Stimulated activated CD8-positive, alpha-beta memory T cell treated with anti-CD3 and anti-CD28 coated beads, Interleukin-7, amount 100 ng/mL, for 4 hours (primary cell): ENCODE data around the gene RERE.
"Not testable (repeated sequence)": the region's sequence is repeated elsewhere in the genome, so short reads cannot be mapped to it uniquely, and the experiment has no call there.

Experiments used
- DNase-seq, 2 donors: peaks; one replicate each; pipeline ENCODE4 v3.0.0-alpha.2; 2020; ENCODE audit warnings: low read depth in 2 of 2

Gene RERE

DNA sequence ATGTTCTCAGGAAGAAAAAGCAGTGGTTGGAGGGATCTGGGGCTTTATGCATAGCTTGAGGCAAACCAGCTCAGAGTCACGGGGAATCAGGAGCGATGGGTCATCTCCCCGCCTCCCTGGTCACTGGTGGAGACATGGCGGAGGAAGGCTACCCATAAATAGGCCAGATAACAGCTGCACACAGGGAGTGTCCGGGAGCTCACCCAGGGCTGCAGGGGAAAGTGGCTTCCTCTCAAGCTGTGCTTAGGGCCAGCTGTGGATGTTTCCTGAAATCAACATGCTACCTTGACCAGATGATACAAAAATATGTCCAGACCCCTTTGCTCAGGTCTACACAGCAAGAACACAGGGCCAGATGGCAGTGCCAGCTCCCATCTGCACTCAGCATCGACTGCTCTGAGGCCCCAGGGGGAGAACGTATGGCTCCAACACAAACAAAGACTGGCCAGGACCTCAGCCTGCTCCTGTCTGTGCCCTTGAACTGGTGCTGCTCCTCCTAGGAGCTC, 27.1 kb upstream of the RERE start:
- DNase-seq, result no peak

DNA sequence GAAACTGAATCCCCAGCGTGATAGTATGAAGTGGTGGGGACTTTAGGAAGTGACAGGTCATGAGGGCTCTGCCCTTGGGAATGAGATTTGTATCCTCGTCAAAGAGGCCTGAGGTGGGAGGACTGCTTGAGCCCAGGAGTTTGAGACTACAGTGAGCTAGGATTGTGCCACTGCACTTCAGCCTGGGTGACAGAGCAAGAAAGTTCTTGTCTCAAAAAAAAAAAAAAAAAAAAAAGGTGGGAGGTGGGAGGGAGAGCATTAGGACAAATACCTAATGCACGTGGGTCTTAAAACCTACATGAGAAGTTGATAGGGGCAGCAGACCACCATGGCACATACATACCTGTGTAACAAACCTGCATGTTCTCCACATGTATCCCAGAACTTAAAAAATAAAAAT, 24.0 kb upstream of the RERE start:
- no peak for DNase-seq

DNA sequence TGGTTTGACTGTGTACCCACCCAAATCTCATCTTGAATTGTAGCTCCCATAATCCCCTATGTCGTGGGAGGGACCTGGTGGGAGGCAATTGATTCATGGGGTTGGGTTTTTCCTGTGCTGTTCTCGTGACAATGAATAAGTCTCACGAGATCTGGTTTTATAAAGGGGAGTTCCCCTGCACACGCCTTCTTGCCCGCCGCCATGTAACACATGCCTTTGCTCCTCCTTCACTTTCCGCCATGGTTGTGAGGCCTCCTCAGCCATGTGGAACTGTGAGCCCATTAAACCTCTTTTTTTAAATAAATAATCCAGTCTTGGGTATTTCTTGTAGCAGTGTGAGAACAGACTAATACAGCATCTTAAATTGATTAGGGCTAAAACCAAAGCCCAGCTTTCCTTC, 22.6 kb upstream of the RERE start:
- no peak for DNase-seq

DNA sequence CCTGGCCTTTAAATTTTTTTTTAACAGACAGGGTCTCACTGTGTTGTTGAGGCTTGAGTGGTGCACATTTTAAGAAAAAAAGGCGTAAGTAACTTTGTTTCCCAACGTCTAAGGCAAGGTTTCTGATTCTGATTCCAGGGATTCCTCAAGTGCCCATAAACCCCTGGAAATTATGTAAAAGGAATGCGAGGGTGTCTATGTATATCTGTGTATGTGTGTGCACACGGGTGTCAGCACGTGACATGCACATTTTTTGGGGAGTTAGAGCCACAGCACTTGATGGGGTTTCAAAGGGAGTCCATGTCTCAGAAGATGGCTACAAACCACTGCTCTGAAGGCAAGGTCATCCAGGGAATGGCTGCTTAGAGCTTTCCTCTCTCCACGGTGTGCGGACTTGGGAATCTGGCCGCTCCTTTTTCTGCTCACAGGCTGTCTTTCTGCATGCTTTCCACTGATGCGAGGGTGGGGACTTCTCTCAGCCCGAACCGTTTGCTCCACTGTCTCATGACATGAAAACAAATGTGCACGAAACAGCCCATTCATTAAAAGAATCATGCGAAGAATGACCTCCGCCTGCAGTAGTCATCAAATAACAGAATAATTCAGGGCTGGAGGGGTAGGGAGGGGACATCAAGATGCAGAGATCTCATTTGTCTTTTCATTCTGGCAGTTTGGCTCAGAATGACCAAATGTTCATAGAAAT, 18.7 kb upstream of the RERE start:
- DNase-seq, result no peak

DNA sequence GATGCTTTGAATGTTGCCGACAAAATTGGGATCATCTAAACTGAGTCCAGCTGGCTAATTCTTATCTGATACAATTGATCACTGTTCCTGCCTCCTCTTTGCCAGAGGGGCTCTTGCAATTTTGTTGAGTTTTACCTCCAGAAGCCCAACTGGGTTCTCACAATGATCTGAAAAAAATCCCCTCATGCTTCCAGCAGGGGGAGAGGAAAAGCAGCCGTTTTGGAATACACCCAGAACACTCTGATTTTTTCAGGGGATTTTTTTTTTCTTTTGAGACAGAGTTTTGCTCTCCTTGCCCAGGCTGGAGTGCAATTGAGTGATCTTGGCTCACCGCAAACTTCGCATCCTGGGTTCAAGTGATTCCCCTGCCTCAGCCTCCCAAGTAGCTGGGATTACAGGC, 13.9 kb upstream of the RERE start:
- no peak for DNase-seq

DNA sequence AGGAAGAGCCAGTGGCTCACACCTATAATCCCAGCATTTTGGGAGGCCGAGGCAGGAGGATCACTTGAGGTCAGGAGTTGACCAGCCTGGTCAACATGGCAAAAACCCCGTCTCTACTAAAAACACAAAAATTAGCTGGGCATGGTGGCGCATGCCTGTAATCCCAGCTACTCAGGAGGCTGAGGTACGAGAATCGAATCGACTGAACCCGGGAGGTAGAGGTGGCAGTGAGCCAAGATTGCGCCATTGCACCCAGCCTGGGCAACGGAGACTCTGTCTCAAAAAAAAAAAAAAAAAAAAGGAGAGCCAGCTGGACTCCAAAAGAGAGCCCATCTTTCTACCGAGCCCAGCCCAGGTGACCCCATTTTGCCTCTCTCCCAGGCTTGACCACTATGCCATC, 13.3 kb upstream of the RERE start:
- not testable (repeated sequence) for DNase-seq

DNA sequence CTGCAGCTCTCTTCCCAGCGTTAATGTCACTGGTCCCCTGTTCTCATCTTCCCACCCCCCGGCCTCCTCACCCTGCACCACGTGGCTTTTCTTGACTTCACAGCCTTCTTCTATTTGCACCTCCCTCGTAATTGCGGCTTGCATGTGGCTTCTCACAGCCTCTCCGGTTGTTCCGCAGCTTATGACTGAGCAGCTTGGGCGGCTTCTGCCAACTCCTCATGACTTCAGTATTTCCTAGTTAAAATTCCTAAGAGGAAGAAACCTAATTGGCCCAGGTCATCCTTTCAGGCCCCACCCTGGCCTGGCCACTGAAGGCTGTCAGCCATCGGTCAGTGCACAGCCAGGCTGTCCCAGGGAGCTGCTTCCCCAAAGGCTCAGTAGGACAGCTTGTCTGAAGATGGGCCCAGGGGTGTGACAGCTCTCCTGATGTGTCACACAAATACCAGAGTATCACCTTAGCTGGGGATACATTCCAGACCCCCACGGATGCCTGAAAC, 8.6 kb upstream of the RERE start:
- DNase-seq, result no peak

DNA sequence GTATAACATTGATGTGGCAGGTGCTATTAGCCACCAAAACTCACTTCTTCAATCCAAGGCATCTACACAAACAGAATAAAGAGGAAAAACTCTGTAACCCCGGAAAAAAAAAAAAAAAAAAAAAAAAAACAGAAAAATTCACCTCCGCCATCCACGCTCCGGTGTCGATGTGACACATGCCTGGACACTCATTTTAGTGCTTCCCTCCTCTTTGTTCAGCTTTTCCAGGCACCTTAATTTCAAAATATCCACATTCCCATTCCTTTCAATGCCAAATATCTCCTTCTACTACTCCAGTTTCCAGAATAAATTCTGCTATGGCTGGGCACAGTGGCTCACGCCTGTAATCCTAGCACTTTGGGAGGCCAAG, 5.8 kb upstream of the RERE start:
- no peak for DNase-seq

DNA sequence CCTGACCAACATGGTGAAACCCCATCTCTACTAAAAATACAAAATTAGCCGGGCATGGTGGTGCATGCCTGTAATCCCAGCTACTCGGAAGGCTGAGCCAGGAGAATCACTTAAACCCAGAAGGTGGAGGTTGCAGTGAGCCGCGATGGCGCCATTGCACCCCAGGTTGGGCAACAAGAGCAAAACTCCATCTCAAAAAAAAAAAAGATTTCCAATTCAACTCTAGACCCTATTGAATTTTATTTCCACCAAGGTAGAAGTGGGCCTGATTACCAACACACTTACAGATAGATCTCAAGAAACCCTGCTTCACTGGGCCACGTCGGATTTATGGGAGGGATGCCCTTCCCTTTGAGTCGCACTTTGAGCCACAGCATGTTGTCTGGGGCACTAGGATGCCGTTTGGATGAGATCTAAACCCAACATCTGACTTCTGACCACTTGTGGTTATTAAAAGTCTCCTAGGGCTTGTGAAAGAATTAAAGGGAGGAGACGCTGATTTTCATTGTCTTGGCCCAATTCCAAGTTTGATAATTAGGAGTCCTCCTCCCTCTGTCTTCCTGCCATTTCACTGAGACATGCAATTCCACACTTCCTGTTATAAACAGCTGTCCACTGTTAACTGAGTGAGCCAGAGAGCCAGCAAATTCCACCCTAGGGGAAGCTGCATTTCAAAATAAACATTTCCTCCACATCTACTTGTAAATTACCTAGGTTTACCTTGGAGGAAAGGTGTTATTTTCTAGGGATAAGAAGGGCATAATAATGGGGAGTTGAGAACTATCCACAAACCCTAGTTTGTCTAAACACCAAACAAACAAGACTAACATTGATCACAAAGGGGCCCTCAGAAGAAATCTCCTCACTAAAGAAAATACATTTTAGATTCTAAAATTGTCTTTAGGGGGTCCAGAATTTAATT, 5.2 kb upstream of the RERE start:
- no peak for DNase-seq

DNA sequence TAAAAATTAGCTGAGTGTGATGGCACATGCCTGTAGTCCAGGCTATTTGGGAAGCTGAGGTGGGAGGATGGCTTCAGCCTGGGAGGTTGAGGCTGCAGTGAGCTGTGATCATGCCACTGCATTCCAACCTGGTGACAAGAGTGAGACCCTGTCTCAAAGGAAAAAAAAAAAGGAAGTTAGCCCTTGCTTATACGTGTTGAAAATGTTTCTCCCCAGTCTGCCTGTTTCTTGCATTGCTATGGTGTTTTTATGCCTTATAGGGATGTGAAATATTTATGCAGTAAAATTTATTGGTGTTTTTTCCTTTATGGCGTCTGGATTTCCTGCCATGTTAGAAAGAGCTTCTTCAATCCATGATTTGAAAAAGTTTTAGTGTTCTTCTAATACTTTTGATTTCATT, 3.6 kb upstream of the RERE start:
- DNase-seq, result no peak

DNA sequence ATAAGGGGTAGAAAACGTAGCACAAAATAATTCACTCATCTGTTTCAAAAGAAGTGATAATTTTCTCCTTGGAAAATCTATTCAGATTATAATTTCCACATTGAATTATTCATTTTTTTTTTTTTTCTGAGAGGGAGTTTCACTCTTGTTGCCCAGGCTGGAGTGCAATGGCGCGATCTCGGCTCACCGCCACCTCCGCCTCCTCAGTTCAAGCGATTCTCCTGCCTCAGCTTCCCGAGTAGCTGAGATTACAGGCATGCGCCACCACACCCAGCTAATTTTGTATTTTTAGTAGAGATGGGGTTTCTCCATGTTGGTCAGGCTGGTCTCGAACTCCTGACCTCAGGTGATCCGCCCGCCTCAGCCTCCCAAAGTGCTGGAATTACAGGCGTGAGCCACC, 1.3 kb upstream of the RERE start:
- not testable (repeated sequence) for DNase-seq

DNA sequence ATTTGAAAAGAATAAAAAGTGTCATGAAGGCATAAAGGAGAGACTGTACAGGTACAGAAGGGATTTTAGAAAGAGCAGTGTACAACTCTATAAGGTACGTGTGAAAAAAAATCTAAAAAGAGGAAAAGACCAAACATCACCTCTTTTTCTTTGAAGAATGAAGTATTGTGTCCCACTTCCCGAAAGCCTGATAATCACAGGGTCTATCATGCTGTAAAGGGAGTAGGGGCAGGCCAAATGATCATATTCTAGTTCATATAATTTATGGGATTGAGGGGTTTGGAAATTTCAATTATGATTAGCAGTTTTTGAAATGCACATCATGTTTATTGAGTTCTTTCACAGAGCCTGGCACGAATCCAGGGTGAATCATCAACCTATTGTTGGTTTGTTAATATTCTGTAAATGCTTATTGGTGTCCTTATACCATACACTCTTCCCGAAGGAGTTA, 910 bp upstream of the RERE start:
- no peak for DNase-seq

DNA sequence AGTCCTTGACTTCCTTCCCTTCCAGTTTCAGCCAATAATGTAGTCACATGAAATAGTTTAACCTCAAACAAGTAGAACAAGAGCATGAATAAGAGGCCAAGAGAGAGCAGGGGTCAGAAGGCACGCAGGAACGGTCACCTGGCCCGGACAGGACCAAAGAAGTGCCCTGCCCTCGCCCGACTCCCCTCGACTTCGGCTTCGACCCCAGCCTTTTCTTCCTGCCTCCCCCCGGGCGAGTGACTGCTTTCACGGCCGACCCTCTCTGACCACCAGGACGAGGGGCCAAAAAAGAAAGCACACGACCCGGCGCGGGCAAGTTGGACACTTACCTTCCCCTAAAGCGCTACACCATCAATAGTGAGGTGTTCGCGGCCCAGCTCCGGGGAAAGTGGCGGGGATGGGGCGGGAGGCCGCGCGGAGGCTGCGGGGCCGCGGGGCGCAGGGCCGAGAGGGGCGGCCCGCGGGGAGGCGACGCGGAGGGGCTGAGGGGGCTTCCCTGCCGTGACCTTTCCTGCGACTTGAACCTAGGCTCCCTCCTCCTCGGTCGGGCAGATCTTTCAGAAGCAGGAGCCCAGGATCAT, 519 bp downstream of the RERE start:
- DNase-seq, result peak in 1 of 2 donors; percentile 7

DNA sequence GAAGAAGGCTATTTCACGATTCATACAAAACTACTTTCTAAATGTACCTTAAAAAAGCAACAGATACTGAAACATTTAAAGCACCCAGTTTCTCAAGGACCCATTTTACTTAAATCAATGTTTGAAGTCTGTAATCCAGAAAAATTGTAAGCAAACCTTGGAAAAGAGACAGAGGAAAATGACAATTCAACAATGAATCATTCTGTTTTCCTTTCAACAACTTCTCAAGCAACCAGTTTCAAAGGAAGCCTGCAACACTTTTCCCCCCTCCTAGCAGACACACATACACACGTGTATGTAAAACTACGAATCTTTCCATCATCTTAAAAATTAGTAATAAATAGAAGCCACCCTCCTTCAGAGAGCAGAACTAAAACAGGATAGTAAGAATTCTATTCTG, 1.2 kb downstream of the RERE start:
- no peak for DNase-seq

DNA sequence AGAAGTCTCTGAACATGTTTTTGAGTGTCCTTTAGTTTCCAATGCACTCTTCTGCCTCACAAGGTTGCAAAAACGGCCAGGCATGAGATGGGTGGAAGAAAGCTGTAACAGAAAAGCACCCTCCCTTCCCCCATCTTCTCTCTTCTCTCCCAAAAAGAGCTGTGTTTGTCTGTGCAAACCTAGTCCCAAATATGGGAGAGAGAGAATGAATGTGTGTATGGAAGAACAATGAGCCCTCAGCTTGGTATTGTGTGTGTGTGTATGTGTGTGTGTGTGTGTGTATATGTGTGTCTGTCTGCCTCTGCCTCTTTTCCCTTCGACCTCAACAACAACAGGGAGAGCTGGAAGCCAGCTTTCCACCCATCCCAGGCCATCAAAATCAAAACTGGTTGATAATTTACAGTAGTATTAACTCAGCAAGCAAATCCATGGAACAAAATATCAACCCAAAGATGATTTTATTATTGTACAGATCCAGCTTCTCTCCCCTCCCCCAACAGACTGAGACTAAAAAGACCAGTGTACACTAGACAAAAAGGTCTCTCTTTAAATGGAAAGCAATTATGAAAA, 1.8 kb downstream of the RERE start:
- DNase-seq, result no peak

DNA sequence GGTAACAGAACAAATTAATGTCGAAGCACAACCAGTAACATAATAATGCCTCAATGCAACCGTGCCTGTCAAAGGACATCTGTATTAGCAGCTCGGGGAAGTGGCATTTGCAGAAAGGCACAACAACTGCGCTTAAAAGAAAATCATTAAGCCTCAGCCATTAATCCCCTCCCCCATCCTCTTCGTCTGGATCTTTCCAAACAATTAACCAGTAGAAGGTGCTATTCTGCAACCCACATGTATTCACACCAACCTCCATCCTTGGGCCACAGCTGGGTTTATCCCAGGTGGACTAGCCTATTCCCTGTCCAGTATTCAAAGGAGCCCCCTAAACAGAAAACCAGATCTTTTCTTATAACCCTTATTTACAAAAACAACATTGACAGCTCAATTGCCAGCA, 2.6 kb downstream of the RERE start:
- no peak for DNase-seq

DNA sequence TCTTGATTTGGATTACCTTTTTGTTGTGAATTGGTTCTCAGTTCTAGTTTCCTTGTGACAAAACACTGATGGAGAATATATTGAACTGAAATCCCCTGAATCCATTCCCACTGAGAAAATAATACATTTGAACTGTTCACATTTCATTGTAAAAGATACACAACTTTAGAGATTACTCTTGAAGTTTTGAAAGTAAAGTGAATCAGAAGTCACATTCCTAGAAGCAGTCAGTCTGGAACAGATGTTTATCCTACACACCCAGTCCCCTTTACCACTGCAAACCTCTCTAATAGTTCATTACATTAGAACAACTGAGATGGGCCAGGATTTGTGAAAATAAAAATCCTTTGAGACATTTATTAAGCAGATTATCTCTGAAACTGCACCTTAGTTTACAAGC, 3.4 kb downstream of the RERE start:
- DNase-seq, result no peak

DNA sequence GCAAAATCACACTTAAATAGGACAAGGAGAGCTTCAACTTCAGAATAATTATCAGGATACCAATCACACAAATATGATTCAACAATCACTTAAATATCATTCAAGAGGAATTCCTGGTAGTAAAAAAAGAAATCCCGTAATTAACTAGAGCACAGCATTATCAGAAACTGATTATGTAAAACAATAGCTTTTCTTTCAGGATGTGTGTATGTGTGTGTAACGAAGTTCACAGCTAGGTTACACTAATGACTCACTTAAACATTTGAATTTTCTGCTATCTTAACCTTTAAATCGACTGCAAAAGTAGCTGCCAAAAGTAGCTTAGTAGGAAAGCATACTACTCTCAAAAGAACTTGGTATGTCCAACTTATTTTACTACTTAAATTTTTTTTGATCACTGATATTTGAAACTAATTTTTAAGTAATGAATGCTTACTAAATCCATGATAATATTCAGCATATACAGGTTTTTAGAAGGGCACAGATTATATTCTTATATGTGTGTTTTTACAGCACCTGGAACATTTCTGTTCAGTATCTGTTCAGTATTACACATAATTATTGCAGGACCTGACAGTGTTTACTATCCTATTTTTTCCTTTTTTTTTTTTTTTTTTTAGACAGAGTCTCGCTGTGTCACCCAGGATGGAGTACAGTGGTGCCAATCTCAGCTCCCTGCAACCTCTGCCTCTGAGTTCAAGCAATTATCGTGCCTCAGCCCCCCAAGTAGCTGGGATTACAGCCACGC, 4.2 kb downstream of the RERE start:
- DNase-seq, result no peak

DNA sequence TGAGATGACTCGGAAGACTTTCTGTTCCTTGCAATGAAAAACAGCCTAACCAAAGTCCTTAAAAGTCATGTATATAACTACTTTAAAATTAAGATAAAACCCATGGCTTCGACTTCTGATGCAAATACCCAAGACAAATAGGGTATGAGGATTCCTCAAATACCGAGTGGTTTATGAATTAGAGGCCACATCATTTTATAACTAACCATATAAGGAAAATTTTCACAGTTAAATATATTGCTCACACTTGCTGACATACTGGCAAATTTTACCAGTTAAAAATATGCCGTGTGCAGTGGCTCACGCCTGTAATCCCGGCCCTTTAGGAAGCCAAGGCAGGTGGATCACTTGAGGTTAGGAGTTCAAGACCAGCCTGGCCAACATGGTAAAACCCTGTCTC, 5.4 kb downstream of the RERE start:
- DNase-seq, result no peak

DNA sequence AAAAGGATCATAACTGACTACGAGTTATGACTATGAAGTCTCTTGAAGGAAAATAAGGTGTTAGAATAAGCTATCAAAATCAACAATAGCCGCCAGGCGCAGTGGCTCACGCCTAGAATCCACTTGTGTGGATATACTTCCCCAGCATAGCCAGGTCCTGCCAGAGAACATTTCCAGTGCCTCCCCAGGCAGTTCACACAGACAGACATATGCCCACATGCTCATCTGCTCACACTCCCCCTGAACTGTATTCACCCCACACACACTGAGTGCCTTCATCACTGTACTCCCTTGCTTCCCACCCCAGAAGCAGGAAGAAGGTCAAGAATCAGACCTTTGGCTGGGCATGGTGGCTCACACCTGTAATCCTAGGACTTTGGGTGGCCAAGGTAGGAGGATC, 6.5 kb downstream of the RERE start:
- no peak for DNase-seq

DNA sequence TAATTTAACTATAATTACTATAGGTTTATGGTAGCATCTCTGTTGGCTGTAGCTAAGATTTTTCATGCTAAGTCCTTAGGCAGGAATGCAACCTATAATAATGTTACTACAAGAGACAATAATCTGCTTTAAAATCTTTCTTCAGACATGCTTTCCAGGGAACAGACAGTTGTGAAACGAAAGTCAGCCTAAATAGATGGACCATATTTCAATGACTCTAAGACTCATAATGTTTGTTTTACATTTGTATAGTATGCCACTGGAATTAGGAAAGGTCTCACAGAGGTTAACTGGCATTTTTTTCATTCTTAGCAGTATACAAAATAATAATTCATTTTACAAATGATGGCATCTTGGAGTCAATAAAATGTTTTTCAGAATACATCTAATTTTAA, 8.1 kb downstream of the RERE start:
- no peak for DNase-seq
